GM21576 (cell line): ENCODE measurements around the gene RSKR.
A peak's percentile ranks its signal among the peaks of the same experiment; 100 is the strongest.
"Not testable (repeated sequence)": the region's sequence is repeated elsewhere in the genome, so short reads cannot be mapped to it uniquely, and the experiment has no call there.

Experiments used
- ATAC-seq: cut with Tn5 transposase; IDR thresholded peaks from one replicate; pipeline ENCODE4 v1.9.1; 2021; ENCODE audit warnings: mild to moderate bottlenecking, moderate library complexity; ENCODE audit not compliant: unreplicated experiment

Gene RSKR

GRCh38 chr17:28613931-28614381 is at the start of gene RSKR:
TSS of gene RSKR (minus strand) at chr17:28614185. CDS start at chr17:28614161, 24 bp downstream.
- no peak for ATAC-seq

- no peak for ATAC-seq
These were observed 49.7 kb upstream of the RSKR start for GRCh38 chr17:28663723-28664122.

GRCh38 chr17:28662527-28662829 is 48.5 kb upstream of the RSKR start:
- no peak for ATAC-seq

- ATAC-seq: peak; percentile 70
These were observed 47.9 kb upstream of the RSKR start, which contains the start of the genes SDF2 and SUPT6H for GRCh38 chr17:28661635-28662526. TSS of gene SDF2 (minus strand) at chr17:28661906. CDS start at chr17:28661876, 30 bp downstream. TSS of gene SUPT6H (plus strand) at chr17:28662205. CDS start at chr17:28673402, 11,197 bp downstream.

- ATAC-seq: not testable (repeated sequence)
These were observed 45.5 kb upstream of the RSKR start for GRCh38 chr17:28659497-28659881.

- not testable (repeated sequence) for ATAC-seq
These were observed 44.9 kb upstream of the RSKR start for GRCh38 chr17:28658766-28659496.

- ATAC-seq: not testable (repeated sequence)
These were observed 44.4 kb upstream of the RSKR start for GRCh38 chr17:28658342-28658741.

- no peak for ATAC-seq
These were observed 43.8 kb upstream of the RSKR start for GRCh38 chr17:28657756-28658155.

- ATAC-seq: no peak
These were observed 41.2 kb upstream of the RSKR start for GRCh38 chr17:28655160-28655559.

- no peak for ATAC-seq
These were observed 34.7 kb upstream of the RSKR start for GRCh38 chr17:28648698-28649097.

GRCh38 chr17:28646039-28646754 is 32.2 kb upstream of the RSKR start:
- no peak for ATAC-seq

GRCh38 chr17:28645576-28645939 is 31.6 kb upstream of the RSKR start:
- ATAC-seq: no peak

GRCh38 chr17:28644787-28645575 is 31.0 kb upstream of the RSKR start, which contains the start of gene BLTP2:
TSS of gene BLTP2 (minus strand) at chr17:28645158. CDS start at chr17:28645056, 102 bp downstream.
- peak; percentile 79 for ATAC-seq

GRCh38 chr17:28643983-28644786 is 30.2 kb upstream of the RSKR start:
- ATAC-seq: no peak

- no peak for ATAC-seq
These were observed 27.6 kb upstream of the RSKR start for GRCh38 chr17:28641579-28641978.

GRCh38 chr17:28635506-28635905 is 21.5 kb upstream of the RSKR start:
- no peak for ATAC-seq

- ATAC-seq: no peak
These were observed 20.4 kb upstream of the RSKR start for GRCh38 chr17:28634206-28634865.

GRCh38 chr17:28626818-28627217 is 12.8 kb upstream of the RSKR start:
- no peak for ATAC-seq

- ATAC-seq: no peak
These were observed 10.2 kb upstream of the RSKR start for GRCh38 chr17:28624148-28624547.
